ENCODE results near the gene NIPA2. TPM values are rescaled to one million over a fixed set of nuclear protein-coding genes. Genes with fewer than 3 reads are reported as not detected.

Gene NIPA2
- total RNA-seq, 1 experiment from 2014 or later = 113 TPM

DNA sequence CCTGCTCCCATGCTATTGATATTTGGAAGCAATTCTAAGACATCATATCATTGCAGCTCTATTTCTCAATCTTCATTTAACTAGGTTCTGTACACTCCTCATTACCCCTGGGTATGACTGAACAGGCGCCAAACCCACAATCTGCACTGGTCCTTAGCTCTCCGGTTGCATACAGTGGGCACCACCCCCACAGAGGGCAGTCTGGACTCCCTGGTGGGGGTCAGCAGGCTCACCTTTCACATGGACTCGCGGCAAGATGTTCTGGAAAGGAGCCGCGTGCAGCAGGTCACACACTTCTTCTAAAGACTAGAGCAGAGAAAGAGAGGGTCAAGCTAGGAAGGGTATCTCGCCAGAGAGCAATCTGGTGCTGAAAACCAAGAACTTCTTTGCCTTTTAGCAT lies 36.5 kb downstream of the NIPA2 start:
- no peak for DNase-seq (ENCODE audit: extremely low read depth, low read depth)

DNA sequence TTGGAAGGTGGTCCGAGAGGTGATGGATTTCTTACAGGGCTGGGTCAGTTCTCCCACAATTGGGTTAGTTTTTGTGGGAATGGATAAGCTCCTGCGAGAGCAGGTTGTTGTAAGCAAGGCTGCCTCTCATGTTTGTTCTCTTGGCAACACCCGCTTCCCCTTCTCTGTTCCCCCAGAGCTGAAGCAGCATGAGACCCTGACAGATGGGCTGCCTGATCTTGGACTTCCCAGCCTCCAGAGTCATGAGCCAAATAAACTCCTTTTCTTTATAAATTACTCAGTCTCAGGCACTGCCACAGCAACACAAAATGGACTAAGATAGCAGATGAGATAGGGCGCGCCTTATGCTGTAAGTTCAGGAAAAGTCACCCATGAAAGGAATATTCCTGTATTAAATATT lies 38.7 kb downstream of the NIPA2 start:
- DNase-seq (ENCODE audit: extremely low read depth, low read depth) = no peak

DNA sequence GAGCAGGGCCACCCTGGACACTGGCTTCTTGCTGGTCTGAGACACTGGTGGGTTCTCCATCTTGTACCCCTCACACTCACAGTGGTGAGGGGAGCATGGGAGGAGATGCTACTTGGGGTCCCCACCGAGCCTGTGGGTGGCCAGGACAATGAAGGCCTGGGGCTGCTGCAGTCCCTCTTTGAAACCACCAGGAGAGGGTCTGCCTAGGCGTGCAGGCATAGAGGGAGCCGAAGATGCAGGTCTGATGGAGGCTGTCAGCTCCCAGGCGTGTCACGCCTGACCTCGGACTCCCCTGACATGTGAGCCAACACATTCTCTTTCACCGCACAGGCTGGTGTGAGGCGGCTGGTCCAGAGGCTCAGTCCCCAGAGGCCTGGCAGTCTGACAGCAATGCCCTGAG lies 39.1 kb downstream of the NIPA2 start:
- no peak for DNase-seq (ENCODE audit: extremely low read depth, low read depth)

DNA sequence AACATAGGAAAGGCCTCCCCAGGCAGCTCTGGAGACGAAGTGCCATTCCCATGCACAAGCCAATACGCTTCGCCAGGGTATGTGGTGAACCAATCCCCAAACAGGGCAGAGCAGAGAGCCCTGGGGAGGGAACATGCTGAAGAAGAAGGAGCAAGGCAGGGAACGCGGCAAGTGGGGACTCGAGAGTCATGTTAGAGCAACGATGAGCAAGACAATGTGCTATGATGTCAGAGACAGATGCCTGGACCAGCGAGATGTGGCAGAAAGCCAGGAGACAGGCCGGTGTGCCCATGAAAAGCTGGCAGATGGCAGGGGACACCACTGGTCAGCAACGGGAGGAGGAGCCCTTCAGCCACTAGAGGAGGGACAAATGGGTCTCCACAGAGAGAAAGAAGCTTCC lies 39.6 kb downstream of the NIPA2 start:
- DNase-seq (ENCODE audit: extremely low read depth, low read depth) = no peak

DNA sequence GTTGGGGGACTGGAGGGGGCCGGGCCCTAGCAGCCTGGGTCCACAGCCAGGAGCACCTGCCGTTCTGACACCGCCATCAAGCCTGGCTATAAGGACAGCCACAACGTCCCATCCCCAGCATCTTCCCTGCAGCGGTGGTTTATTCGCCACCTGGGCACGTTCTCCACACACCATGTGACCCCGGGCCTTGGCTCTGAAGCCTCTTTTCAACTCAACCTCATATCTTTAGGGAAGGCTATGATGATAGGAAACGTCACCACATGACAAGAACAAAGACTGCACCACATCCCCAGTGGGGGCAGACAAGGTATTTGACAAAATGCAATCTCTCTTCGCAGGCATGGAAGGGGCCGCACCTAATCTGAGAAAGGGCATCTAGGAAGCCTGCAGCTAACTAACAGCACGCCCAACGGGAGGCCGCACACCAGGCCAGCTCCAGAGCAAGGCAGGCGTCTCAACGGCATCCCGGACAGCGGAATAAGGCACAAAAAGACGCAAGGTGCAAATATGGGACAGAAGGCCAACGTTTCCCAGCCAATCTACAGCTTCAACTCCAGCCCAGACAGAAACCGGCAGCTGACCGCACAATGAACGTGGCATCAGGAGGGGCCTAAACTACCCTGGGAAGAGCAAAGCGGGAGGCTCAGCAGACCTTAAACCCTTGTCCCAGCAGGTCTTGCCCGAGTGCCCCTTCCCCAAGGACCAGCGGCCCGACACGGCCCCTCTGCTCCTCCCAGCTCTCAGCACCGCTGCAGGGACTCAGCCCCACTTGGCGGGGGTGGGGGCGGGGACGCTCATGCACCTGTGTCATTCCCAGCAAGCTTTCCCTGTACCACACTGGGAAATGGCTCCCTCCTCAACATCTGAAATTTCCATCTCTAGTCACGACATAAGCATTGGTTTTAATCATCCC lies 41.9 kb downstream of the NIPA2 start:
- DNase-seq (ENCODE audit: extremely low read depth, low read depth) = no peak

DNA sequence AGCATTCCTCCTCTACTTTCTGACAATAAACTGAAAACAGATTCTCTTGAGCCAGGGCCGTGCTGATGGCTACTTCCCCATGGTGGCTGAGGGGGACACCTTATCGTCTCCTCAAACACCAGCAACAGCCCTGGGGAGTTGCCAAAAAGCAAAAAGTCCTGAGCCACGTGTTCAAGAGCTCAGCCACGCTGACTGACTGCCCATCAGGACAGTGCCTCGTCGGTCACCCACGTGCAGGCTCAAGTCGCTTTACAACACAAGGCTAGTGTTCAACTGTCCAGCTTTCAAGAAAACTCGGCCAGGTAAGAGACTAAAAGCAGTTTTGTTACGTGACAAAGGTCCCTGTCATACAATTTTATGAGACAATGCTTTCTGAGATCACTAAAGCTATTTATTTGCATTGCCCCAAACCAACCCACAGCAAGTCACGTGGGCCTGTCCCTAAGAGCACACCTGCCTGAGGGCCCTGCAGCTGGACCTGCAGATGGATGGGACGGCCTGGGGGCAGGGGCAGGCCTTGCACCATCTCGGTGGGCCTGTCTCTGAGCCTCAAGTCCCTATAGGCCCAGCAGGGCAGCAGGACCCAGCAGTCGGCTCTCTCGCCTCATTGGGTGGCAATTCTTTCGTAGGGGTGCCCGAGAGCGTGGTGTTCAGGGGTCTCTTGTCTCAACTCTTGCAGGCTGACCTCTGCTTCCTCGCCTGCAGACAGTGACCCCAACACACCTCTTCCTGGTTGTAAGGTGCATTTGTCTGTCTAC lies 42.7 kb downstream of the NIPA2 start:
- no peak for DNase-seq (ENCODE audit: extremely low read depth, low read depth)

DNA sequence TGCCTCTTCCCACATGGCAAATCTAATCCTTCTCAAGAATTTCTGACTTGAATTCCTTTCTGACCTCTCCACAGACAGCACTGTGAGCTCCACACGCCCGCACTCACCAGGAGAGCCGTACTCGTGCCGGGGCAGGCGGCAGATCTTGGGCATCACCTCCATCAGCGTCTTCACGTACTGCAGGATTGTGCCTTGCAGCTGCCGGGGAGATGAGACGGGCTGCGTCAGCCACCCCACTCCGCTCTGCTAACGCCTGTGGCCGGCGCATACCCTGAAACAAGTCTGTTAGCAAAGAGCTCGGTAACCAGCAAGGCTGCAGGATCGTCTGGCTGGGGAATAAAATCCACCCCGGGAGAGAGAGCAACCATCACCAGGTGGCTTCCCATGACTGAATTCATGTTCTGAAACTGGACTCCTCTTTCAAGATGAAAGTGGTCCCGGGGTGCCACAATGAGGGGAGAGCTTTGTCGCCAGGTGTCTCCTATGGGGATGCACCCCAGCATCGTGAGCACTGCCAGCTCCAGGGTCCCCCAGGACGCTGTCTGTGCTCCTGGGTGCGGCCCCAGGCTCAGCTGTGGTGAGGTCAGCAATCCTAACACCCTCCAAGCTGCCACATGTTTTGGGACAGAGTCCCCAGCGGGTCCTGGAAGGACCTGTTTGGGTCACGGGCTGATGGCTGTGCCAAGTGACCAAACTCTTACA lies 43.4 kb downstream of the NIPA2 start:
- no peak for DNase-seq (ENCODE audit: extremely low read depth, low read depth)

DNA sequence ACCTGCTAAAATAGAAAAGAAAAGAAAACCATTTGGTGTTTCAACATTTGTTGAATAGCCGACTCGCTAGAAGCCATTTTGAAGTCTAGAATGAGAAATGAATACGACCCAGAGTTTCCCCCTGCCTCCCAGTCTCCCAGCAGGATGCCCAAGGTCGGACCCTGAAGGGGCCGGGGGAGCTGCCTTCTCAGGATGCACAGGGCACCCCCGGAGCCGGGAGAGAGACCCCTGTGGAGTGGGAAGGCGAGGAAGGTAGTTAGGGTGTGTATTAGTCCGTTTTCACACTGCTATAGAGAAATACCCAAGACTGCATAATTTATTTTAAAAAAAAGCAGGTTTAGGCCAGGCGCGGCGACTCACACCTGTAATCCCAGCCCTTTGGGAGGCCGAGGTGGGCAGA lies 44.7 kb downstream of the NIPA2 start:
- no peak for DNase-seq (ENCODE audit: extremely low read depth, low read depth)

DNA sequence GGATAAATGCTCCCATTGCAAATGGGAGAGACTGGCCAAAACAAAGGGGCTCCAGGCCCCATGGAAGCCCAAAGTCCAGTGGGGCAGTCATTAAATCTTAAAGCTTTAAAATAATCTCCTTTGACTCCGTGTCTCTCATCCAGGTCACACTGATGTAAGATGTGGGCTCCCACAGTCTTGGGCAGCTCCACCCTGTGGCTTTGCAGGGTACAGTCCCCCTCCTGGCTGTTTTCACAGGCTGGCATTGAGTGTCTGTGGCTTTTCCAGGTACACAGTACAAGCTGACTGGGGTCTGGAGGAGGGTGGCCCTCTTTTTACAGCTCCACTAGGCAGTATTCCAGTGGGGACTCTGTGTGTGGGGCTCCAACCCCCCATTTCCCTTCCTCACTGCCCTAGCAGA lies 45.9 kb downstream of the NIPA2 start:
- DNase-seq (ENCODE audit: extremely low read depth, low read depth) = peak; percentile 16

DNA sequence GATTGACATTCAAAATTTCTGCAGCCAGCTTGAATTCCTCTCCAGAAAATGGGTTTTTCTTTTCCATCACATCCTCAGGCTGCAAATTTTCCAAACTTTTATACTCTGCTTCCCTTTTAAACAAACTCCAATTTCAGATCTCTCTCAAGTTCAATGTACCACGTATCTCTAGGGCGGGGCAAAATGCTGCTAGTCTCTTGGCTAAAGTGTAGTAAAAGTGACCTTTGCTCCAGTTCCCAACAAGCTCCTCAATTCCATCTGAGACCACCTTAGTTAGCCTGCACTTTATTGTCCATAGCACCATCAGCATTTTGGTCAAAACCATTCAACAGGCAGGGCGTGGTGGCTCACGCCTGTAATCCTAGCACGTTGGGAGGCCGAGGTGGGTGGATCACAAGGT lies 46.7 kb downstream of the NIPA2 start:
- DNase-seq (ENCODE audit: extremely low read depth, low read depth) = no peak

DNA sequence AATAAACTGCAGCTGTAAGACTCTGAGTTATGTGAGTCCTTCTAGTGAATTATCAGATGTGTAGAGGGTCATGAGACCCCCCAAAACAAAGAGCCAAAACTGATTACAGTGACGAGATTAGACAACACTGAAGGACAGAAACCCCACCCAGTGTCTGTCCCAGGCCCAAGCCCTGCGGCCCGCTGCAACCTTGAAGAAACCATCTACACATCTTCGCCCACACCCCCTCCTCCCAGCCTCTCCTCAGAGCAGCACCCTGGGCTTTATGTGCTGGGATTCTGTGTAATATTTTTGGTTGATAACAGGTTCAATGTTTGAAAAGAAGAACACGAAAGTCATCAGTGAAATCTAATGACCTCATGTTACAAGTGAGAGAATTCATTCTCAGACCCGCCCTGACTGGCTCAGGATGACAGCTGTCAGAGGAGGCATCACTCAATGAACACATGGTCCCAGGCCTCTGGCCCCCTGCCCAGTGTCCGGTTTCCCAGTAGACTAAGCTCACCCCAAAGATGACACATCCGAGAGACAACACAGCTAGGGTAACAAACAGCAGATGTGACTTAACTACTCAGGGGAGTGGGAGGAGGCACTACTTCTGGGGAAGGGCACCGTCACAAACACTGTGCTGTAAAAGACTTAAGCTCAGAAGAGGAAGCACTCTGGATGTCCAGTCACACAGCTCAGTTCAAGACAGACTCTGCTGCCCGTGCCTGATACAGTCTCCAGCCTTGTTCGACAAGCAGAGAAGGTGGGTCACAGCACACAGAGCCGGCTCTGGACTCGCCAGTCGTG lies 48.9 kb downstream of the NIPA2 start:
- no peak for DNase-seq (ENCODE audit: extremely low read depth, low read depth)

DNA sequence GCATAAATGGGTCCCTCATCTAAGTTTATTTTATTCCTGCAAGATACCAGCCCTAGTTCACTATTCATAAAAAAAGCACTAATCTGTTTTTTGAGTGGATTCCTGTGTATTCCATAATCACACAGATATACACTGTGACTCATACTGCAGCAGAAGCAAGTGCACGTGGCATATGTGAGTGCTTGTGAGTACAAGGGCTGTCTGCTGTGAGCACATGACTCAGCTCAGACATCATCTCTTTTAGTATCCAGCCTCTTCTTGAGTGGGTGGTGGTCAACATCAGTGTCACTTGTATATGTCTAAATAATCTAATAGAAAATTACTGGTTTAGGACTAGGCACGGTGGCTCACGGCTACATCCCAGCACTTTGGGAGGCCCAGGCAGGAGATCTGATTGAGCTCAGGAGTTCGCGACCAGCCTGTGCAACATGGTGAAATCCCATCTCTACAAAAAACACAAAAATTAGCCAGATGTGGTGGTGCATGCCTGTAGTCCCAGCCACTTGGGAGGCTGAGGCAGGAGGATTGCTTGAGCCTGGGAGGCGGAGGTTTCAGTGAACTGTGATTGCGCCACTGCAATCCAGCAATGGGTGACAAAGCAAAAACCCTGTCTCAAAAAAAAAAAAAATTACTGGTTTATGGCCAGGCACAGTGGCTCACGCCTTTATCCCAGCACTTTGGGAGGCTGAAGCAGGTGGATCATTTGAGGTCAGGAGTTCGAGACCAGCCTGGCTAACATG lies 49.8 kb downstream of the NIPA2 start:
- DNase-seq (ENCODE audit: extremely low read depth, low read depth) = no peak

DNA sequence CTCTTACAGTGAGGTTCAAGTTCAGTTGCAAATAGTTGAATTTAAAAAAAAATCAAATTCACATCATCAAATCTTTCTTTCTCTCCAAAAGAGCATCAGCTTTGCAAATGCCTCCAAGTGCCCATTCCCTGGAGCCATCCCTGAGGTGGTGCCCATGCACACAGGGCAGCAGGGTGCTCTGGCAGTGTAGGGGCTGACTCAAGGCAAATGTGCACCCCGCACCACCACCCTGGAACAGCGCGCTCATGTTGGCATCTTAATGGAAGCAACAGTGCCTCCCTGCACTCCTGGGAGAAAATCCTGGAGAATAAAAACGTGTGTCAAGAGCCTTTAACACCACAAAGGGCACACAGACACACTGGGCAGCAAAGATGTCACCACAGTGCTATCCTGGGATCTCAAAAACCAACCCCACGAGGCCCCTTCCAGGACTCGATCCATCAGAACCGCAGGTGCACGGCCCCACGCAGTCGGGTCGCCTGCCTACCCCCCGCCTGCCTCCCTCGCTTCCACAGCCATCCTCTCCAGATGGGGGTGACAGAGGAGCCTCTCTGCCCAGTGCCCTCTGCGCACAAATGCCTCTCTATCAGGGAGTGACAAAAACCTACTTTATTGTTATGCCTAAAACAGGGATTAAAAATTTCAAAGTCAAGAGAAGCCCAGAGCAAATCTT lies 50.8 kb downstream of the NIPA2 start:
- DNase-seq (ENCODE audit: extremely low read depth, low read depth) = no peak

DNA sequence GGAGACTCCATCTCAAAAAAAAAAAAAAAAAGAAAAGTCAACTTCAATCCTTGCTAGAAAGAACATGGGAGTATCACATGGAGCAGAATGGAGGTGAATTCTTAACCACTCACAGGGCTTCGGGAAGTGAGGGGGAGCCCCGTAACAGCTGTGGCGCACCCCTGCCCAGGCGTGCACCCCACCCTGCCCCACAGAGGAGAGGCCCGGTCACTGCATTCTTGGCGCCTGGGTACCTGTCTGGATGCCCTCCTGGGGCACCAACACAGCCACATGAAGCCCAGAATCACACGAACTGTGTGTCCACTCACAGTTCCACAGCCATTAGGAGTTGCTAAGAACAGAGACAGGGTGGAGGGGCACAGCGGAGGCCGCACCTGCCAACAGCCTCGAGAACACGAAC lies 51.8 kb downstream of the NIPA2 start:
- DNase-seq (ENCODE audit: extremely low read depth, low read depth) = no peak

DNA sequence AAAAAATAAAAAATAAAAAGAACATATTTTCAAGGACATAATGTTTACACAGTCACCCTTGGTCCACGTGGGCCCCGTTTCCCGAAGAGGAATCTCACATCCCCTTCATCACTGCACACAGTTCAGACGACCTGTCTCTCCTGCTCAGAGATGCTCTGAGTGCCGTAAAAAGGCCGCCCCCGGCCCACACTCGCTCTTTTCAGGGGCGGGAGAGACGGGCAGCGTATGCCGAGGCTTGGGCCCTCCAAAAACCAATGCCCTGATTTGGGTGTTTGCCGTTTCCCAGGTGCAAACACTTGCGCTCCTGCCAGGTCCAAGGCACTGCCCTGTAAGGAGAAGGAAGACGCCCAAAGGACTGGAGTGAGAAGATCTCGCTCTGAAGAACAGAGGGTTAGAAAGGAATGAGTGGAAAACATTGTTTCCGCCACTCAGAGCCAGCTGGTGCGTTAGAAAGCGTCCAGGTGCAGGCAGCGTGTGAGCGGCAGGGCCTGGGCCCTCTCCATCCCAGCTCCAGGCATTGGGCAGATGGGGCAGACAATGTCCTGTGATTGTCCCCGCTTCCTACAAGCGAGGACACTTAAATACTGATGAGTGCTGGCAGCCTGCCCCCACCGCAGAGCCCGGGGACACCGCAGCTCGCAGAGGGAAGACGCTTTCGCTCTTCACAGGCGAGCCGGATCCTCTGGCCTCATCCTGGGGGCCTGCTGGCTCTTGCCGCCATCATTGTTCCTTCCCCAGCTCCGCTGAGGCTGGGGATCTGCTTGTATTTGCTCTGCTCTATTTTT lies 53.2 kb downstream of the NIPA2 start:
- no peak for DNase-seq (ENCODE audit: extremely low read depth, low read depth)

DNA sequence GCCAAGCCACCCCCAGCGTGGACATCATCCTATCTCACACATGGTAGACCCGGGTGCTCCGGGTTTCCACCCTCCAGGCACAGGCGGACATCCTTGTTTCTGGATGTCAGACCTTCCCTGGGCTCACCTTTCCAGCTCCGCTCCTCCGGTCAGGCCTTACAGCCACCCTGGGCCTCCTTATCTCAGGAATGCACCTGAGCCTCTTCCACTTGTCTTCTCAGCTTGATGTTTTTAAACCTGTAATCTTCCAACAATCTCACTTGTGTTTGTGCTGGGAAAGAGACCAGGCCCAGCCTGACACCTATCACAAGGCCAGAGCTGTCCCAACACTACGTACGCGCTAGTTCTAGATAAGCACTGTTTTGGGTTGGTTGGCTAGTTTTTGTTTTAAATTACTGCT lies 53.9 kb downstream of the NIPA2 start:
- no peak for DNase-seq (ENCODE audit: extremely low read depth, low read depth)

DNA sequence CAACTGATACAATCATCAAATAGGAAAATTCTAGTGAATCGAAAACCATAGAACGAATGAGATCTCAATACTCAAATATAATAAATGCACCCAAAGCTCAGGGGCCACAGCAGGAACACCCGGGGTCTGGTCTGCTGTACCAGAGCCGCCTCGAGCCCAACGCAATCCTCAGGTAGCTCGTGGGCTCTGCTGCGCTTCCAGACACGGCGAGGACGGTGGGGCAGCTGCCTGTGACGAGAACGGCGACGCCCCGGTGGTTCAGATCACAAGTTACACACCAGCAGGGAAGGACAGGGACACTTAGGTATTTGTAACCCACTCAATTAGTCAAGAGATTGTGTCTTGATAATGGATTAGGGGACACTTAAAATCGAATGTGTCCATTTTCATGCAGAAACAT lies 54.6 kb downstream of the NIPA2 start:
- no peak for DNase-seq (ENCODE audit: extremely low read depth, low read depth)

DNA sequence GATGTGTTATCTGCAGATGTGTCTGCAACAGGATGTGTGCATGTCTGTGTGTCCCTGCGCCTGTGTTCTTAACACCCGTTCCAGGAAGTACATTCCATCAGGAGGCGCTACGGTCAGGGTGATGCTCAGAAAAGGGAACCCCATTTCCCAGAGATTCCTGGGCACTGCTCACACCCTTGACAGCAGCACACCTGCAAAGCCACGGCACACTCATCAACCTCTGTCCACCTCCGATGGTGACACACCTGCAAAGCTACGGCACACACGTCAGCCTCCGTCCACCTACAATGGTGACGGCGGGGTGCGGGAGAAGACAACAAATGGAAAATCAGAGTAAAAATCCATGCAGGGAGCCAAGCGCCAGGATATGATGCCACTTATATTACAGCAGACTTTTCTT lies 55.4 kb downstream of the NIPA2 start:
- no peak for DNase-seq (ENCODE audit: extremely low read depth, low read depth)

Measured in NCI-H460 (cell line).